ENCODE results near the gene C4orf51.

GRCh38 chr4:145732001-145732815, 52.3 kb downstream of the C4orf51 start:
- no peak for TF ChIP-seq CTCF (IDR thresholded peaks at IDR 0.05; ENCODE audit: borderline replicate concordance, extremely low read depth, low read length, poor library complexity, severe bottlenecking)
- TF ChIP-seq EZH2 (IDR thresholded peaks at IDR 0.05; ENCODE audit: borderline replicate concordance, low read depth, low read length, severe bottlenecking): no peak

Data from DND-41 (cell line).